Right forelimb (tissue), 1 donor: ENCODE data around the gene CSDE1.

Source experiments
- DNase-seq: peaks from one replicate; pipeline ENCODE4 v3.0.0-alpha.2; 2018

The CSDE1 gene

GRCh38 chr1:114746450-114747121 lies 11.2 kb downstream of the CSDE1 start:
- DNase-seq, result no peak

- DNase-seq, result no peak
These were observed 12.5 kb downstream of the CSDE1 start for GRCh38 chr1:114745291-114745690.

GRCh38 chr1:114741963-114742746 lies 15.6 kb downstream of the CSDE1 start:
- no peak for DNase-seq

GRCh38 chr1:114740331-114740730 lies 17.5 kb downstream of the CSDE1 start:
- DNase-seq, result no peak

GRCh38 chr1:114737314-114737849 lies 20.4 kb downstream of the CSDE1 start:
- DNase-seq, result no peak

GRCh38 chr1:114735479-114735878 lies 22.3 kb downstream of the CSDE1 start:
- no peak for DNase-seq

- DNase-seq, result no peak
These were observed 28.0 kb downstream of the CSDE1 start for GRCh38 chr1:114729782-114730181.

GRCh38 chr1:114728553-114728952 lies 29.2 kb downstream of the CSDE1 start:
- DNase-seq, result no peak

GRCh38 chr1:114725230-114725629 lies 32.6 kb downstream of the CSDE1 start:
- DNase-seq, result no peak

GRCh38 chr1:114723915-114724314 lies 33.9 kb downstream of the CSDE1 start:
- DNase-seq, result no peak

GRCh38 chr1:114723457-114723856 lies 34.3 kb downstream of the CSDE1 start:
- no peak for DNase-seq

GRCh38 chr1:114720492-114720891 lies 37.3 kb downstream of the CSDE1 start:
- DNase-seq, result no peak

- DNase-seq, result no peak
These were observed 38.4 kb downstream of the CSDE1 start for GRCh38 chr1:114719424-114719787.

- DNase-seq, result no peak
These were observed 38.9 kb downstream of the CSDE1 start for GRCh38 chr1:114718661-114719423.

- peak; percentile 97 for DNase-seq
These were observed 41.2 kb downstream of the CSDE1 start, which contains the start of gene NRAS for GRCh38 chr1:114716304-114717170. NRAS (minus strand) TSS chr1:114716771; CDS start chr1:114716160, 611 bp downstream.

- DNase-seq, result no peak
These were observed 41.9 kb downstream of the CSDE1 start for GRCh38 chr1:114715952-114716303.

GRCh38 chr1:114712977-114713376 lies 44.8 kb downstream of the CSDE1 start:
- no peak for DNase-seq

GRCh38 chr1:114710360-114710759 lies 47.4 kb downstream of the CSDE1 start:
- DNase-seq, result no peak

GRCh38 chr1:114707604-114708003 lies 50.2 kb downstream of the CSDE1 start:
- DNase-seq, result no peak

GRCh38 chr1:114703242-114703641 lies 54.5 kb downstream of the CSDE1 start:
- no peak for DNase-seq

GRCh38 chr1:114702737-114703136 lies 55.0 kb downstream of the CSDE1 start:
- no peak for DNase-seq

- DNase-seq, result no peak
These were observed 55.9 kb downstream of the CSDE1 start for GRCh38 chr1:114701931-114702330.
